HG03064 (cell line): ENCODE measurements around the gene DOLK.
A peak's percentile ranks its signal among the peaks of the same experiment; 100 is the strongest.
"Not testable (repeated sequence)": the region's sequence is repeated elsewhere in the genome, so short reads cannot be mapped to it uniquely, and the experiment has no call there.

Experiments used
- ATAC-seq: cut with Tn5 transposase; IDR thresholded peaks from one replicate; pipeline ENCODE4 v1.9.1; 2021; ENCODE audit warnings: low read depth; ENCODE audit not compliant: unreplicated experiment

The DOLK gene

DNA sequence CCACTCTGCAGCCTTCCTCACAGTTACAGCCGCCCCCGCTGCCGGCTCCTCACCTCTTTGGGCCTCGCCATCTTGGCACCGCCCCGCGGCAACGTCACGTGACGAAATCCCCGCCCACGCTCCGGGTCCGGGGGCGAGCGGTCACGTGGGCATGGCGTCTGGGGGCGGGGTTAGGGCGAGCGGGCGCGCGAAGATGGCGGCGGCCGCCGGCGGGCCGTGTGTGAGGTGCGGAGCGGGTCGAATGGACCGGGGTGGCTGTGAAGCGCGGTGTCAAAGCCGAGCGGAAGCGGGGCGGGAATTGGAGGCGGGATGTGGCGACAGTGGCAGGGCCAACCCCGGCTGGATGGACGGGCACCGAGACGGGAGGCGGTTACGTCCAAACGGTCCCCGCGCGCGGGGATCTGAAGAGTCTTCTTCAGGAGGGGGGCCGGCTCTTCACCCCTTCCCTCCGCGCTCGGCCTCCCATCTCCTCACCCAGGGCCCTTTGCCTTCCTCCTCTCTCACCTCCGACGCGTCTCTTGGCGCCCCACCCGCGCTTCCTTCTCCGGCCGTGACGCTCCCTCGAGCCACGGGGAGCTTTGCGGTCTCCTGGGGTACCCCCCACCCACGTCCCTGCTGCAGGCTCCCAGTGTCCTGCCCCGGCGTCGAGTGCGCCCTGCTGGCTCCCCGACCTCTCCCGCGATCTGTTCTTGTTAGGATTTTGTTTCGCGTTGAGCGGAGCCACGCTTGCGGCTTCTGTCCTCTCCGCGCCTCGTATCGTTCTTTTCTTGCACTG, at the start of gene DOLK, which contains the start of gene NUP188:
DOLK (minus strand) TSS at position 77 of the 775 bp plus-strand sequence. CDS start 300 bp downstream, outside the sequence.
NUP188 (plus strand) TSS at position 173 of the 775 bp plus-strand sequence; CDS start at position 194, 21 bp downstream.
- peak; percentile 54 for ATAC-seq

DNA sequence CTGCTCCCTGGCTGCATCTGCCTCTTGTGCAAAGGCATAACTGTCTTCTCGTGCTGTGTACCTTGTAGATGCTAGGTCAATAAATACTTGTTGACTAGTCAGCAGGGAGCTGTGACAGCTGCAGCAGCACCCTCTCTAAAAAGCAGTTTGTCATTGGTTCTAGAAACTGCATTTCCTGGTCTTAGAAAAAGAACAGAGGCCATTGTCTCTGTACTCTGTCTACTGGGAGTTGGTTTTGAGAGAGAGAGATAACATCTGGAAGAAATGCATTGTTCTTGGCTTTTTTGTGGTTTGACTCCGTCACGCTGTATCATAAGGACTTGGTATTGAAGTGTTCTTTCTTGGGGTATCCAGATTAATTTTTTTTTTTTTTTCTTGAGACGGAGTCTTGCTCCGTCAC, 48.4 kb upstream of the DOLK start:
- no peak for ATAC-seq

DNA sequence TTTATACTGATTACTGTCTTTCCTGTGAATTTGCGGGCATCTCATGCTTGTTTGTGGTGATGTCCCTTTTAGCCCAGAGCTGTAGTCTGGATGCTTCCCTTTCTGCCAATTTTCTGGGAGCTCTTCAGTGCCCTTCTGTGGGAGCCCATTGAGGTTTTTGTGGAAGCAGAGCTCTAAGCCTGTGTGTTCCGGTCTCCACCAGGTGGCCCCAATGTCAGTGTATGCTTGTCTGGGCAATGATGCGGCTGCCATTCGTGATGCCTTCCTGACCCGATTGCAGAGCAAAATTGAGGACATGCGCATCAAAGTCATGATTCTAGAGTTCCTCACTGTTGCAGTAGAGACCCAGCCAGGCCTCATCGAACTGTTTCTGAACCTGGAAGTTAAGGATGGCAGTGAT, 45.6 kb upstream of the DOLK start:
- no peak for ATAC-seq

DNA sequence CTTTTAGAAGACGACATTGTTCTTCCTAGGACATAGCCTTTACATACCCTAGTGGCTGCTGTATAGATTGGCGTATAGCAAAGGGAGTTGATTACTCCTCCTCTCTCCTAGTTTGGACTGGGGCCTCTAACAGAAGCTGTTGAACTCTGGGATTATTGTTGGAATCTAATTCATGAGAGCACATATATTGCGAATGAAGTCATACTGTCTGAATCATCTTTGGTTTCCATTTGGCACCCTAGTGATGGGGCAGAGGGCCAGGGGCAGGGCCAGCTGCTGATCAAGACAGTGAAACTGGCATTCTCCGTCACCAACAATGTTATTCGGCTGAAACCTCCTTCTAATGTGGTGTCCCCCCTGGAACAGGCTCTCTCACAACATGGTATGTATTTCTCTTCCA, 40.4 kb upstream of the DOLK start:
- no peak for ATAC-seq

DNA sequence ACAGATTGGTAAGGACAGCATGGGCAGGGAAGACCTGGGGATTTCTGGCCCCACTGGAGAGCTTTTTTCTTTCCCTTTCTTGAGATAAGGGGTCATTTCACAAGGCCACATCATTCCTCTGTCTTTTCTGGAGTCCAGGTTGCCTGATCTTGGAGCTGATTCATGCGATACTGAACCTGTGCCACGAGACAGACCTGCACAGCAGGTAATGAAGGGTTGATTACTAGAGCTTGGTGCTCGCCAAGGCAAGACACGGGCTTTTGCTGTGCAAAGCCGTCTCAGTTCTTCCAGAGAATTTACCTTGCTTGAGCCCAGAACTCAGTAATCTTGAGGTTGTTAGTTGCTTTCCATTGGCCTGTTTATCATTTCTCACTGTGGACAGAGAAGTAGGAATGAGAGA, 39.3 kb upstream of the DOLK start:
- ATAC-seq, result no peak

DNA sequence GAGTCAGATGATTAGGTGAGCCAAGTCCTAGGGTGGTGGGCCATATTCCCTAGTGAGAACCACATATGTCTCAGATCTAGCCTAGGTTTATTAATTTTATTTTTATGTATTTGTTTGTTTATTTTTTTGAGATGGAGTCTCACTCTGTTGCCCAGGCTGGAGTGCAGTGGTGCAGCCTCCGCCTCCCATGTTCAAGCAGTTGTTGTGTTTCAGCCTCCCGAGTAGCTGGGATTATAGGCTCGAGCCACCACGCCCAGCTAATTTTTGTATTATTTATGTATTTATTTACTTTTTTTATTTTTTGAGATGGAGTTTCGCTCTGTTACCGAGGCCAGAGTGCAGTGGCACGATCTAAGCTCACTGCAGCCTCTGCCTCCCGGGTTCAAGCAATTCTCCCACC, 36.1 kb upstream of the DOLK start:
- ATAC-seq, result no peak

DNA sequence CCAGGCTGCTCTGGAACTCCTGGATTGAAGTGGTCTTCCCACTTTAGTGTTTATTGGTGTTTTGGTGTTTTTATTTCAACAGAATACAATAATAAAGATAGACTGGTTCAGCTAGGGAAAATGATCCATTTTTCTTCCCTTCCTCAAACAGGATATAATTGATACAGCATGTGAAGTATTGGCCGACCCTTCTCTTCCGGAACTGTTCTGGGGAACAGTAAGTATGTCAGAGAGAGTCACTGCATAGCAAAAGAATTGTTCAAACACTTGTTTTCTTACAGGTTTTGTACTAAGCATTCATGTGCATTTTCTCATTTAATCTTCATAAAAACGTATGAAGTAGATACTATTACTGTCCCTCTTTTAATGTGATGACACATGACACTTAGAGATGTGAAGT, 31.7 kb upstream of the DOLK start:
- no peak for ATAC-seq

DNA sequence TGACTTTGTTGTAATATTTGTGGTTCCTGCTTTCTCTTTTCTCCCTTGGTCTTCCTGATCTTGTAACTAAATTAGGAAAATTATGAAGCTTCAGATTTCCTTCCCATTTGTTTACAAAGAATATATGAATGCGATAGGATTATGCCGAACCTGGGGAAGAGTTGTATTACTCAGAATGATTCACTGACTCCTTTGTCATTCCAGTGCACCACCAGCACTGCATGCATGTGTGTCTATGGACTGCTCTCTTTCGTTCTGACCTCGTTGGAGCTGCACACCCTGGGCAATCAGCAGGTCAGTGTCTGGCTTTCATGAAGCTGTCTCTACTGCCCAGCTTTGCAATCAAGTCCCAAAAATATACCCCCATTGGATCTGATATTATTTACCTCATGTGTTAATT, 25.6 kb upstream of the DOLK start:
- ATAC-seq, result no peak

DNA sequence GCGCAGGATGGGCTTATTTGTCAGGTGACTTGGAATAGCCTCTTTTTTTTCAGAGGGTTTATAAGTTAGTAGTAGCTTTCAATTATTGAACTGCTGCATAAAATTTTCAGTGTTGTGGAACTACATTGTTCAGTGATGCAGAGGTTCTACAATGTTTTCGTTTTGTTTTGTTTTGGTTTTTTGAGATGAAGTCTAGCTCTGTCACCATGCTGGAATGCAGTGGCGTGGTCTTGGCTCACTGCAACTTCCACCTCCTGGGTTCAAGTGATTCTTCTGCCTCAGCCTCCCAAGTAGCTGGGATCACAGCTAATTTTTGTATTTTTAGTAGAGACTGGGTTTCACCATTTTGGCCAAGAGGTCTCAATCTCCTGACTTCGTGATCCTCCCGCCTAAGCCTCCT, 22.1 kb upstream of the DOLK start:
- ATAC-seq, result no peak

DNA sequence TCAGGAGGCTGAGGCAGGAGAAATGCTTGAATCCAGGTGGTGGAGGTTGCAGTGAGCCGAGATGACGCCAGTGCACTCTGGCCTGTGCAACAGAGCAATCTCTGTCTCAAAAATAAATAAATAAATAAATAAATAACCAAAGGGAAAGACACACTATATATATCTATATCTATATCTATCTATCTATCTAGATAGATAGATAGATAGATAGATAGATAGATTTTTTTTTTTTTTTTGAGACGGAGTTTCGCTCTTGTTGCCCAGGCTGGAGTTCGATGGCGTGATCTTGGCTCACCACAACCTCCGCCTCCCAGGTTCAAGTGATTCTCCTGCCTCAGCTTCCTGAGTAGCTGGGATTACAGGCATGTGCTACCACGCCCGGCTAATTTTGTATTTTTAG, 14.0 kb upstream of the DOLK start:
- ATAC-seq, result not testable (repeated sequence)

DNA sequence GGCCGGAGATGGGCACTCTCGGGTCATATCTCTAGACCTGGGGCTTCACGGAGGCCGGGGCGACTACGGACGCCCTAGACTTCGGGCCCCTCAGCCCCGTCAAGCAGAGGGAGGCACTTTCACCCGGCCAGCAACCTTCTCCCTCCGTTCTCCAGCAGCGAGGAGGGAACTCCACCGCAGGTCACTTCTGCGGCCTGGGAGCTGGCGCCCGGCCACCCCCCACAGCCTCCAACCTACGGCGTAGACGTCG, 201 bp downstream of the DOLK start:
- ATAC-seq, result no peak

DNA sequence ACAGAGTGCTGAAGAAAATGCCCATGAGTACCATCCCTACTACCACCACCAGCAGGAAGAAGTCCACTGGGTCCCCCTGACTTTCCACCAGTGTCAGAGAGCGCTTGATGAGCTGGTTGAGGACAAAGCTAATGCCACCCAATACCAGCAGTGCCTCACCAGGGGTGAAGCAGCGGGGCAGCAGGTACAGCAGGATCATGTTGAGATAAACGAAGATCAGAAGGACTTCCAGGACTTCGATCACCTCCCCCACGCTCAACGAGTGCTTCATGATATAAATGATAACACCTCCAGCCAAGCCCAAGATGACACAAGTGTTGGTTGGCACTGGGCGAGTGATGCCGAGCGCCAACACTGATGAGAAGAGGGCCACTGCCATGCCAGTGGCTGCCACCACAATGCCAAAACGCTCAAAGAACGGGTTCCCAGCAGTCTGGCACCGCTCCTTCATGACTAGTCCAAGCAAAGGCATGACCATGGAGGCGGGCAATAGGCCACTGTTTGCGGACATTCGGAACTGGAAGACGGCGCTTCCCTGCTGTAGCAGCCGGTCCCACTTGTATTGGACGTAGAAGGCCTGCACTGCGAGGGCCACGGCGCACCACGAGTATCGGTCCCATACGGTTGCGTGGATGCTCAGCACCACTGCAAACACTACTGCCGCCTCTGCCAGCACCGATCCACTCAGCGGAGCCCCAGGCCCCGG, 679 bp downstream of the DOLK start:
- ATAC-seq, result peak; percentile 7

DNA sequence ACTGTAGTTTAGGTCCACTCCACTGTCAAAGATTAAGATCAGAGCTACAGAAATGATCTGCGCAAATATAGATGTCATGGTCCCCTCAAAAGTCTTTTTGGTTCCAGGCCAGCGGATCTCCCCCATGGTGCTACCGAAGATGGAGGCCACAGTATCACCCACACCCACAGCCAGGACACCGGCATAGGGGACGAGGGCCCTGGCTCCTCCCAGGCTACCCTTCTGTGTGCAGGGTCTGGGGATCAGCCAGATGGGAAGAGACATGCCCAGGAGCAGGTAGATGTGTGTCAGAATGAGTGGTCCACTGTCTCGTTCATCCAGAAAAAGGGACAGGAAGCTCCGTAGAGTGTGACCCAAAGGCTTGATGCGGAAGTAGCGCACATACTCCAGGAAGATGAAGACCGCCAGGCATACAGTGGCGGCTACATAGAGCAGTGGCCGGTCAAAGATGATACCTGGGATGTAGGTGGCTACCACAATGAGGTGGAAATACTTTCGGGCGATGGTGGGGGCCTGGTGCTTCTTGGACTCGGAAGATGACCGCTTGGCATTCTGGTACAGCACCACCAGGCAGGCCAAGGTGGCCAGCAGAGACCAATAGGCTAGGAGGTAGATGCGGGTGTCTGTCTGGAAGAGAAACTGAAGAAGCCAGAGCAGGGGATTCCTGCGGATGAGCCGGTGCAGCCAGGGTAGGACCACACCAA, 1.5 kb downstream of the DOLK start:
- ATAC-seq, result no peak

DNA sequence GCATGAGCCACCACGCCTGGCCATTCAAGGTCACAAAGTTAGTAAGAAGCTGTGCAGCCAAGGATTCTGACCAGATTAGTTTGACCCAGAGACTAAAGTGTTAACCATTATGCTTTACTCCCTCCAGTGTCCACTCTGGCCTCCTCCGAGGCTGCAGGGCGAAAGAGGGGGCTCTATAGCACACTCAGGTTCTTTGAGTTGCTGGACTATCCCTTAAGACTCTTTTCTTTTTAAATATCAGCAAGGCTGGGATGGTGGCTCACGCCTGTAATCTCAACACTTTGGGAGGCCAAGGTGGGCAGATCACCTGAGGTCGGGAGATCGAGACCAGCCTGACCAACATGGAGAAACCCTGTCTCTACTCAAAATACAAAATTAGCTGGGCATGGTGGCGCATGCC, 2.4 kb downstream of the DOLK start:
- not testable (repeated sequence) for ATAC-seq

DNA sequence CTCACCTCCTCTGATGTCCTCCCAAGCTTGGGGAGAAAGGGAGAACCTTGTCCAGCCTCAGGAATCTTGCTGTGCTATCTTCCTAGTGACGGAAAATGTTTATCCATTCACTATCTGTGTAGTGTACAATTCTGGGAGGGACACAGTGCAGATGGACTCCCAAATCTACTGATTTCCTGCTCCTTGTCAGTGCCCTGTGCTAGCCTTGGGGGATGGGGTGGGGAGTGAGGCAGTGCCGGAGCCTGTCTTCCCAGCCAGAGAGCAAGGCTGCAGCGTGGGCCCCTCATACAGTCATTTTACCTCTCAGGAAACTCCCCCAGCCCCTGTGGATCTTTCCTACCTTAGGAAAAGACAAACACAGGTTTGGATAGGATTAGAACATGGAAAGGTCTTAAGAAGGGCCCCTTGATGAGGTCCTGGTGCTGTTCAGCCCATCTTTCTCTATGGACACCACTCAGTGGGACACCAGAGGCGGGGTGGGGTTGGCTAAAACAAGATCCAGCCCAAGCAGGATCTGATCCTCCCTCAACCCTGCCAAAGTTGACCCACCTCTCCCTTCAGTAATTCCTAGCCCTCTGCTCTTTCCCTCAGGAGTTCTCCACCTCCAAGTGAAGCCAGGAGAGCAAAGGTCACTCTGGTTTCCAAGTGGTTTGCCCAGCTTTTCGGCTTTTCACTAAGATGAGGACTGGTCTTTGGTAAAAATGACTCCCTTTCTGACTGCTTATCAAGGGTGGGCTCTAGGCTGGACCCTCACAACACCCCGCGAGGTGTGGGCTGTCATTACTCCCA, 3.4 kb downstream of the DOLK start:
- no peak for ATAC-seq

DNA sequence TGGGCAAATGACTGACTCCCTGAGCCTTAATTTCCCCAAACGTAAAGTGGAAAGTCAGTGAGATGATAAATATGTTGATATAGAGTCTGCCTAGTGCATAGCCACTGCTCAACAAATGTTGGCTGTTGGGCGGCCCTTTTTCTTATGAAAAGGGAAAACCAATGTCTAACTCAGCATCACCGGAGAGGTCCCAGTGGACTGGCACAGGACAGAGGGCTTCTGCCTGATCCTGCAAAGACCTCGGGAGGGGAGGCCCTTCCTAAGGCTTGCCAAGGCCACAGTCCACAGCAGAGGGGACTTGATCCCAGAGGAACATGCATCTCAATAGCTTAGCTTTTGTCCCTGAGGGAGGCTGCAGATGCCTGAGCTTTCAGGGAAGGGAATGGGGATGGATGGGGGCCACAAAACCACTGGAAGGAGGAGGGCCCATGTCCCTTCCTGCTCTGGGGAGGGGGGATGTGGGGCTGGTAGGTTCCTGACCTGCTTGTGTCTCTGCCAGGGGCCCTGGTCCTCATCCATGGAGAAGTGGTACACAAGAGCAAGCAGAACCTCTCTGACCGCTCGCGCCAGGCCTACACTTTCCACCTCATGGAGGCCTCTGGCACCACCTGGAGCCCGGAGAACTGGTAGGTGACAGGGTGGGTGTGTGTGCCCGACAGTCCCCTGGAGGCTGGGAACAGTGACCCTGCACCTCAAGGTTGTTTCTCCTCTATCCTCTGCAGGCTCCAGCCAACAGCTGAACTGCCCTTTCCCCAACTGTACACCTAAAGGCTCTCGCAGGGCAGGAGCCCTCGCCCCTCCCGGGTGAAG, 6.3 kb downstream of the DOLK start:
- no peak for ATAC-seq

DNA sequence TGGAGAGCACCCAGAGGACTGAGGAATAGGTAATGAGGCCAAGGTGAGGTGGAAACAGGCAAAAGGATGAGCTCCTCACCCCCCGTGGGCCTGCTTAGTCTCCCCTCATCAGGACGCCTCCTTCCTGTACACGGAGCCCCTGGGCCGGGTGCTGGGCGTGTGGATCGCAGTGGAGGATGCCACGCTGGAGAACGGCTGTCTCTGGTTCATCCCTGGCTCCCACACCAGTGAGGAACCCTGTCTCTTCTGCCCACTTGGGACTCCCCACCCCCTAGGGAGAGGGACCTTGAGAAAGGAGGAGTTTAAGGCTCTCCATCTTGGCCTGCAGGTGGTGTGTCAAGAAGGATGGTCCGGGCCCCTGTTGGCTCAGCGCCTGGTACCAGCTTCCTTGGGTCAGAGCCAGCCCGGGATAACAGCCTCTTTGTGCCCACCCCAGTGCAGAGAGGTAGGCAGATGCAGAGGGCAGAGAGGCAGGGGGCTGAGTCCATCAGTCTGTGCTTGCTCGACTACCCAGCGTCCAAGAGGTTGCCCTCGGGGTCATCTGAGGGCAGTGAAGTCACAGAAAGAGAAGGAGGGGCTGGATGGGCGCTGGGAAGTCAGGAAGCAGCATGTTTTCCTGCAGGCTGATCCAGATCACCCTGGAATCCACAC, 7.0 kb downstream of the DOLK start:
- ATAC-seq, result no peak

DNA sequence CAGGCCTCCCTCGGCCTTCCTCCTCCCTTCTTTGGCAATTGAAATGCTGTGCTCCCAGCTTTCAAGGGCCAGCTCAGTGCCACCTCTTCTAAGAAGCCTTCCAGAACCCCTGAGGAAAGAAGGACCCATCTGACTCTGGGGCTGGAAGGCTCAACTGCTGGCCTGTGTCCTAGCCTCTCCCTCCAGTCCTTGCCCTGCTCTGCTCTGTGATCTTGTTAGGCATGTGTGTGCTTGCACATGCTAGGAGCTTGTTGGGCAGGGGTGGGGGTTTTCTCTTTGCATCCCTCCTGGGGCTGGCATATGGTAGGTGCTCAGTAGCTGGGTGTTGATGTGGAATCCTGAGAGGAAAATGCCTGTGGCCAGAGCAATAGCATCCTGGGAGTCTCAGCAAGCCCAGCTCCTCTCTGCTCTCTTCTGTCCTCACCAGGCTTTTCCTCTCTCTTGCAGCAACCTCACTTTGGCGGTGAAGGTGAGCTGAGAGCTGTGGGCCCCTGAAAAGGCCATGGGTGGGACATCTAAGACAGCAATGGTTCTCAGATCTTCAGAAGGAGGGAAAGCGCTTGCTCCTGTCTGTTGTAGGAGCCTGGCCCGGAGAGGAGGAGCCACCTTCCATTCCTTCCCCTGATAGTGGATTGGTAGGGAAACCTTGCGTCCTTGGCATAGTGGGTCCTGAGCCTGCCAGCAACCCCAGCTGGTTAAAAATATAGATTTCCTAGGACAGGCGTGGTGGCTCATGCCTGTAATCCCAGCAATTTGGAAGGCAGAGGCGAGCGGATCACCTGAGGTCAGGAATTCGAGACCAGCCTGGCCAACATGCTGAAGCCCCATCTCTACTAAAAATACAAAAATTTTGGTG, 9.9 kb downstream of the DOLK start:
- no peak for ATAC-seq
